Activated CD4-positive, alpha-beta T cell treated with anti-CD3 and anti-CD28 coated beads for 1 hour (primary cell): ENCODE results near the gene MAP2K5.
"Not testable (repeated sequence)": the region's sequence is repeated elsewhere in the genome, so short reads cannot be mapped to it uniquely, and the experiment has no call there.

Experiments used
- DNase-seq: peaks from one replicate; pipeline ENCODE4 v3.0.0-alpha.2; 2020

Gene MAP2K5

DNA sequence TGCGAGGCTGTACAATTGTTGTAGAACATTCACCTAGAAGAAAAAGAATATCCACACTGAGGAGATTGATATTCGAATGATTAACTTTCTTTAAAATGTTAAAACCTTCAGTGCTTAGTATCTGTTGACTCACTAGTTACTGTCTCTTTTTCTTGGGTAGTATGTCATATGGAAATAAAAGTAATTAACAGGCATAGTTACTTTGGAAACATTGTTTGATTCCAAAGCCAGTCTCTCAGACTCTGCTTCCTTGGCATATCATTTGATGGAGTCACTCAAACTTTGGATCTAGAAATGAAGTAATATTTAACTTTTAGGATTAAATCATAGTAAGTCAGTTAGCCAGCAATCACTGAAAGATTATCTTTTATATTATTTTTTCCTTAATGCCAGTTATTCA, 63.4 kb downstream of the MAP2K5 start:
- no peak for DNase-seq

DNA sequence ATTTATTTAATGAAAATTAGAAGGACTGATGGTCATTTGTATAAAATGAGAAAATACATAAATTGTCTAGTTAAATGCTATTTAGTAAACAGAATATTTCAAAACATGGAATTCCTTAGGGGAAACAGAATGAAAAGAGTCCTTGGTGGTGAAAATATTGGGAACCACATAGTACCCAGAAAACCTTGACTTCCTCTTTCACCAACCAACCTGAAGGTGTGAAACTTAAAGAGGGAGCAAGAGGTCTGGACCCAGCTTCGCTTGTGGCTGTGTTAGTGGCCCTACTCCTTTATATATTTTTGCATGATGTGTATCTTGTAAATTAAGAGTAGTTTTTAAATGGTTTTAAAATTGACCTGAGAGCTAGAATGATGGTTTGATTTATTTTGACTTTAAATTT, 64.2 kb downstream of the MAP2K5 start:
- no peak for DNase-seq

DNA sequence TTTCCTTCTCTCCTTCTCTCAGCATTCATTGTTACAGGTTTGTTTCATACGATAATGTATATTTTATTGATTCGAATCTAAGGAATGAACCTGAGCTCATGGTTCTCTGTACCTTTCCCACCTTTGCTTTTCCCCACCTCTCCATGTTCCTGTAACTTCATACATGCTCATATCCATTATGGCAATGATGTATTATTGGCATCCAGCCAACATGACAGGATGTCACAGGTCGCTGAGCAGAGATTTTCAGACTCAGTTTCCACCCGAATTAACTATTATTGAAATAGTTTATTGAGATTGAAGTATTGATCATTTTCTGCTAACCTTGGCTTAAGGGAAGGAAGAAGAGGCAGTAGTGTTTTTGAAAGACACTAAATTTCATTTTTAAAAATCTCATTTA, 64.8 kb downstream of the MAP2K5 start:
- no peak for DNase-seq

DNA sequence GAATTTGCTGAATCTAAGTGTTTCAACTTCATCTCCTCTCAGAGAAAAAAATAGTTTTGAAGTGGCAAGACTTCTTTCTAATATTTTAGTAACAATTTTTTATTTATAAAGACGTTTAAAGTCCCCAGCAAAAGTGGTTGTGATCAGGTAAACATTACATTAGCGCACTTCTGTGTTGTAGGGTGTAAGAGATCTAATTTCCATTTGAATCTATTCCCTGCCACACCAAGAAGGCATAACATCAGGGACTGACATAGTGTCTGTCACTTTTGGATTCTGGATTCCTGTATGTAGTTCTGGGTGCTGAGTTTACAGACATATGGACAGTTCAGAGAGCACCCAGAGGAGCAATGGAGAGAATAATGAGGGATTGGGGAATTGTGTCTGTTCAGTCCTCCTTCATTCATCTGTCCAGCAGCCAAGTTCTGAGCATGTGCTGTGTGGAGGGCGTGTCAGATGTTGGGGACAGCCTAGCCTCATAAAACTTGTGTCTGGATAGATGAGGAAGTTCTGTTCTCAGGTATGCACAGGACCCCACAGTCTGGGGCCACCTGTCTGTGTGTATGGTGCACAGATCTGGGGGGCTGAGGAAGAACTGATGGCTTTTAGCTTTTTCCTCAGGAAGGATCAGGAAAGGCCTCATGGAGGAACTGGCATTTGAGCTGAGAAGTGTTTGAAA, 65.6 kb downstream of the MAP2K5 start:
- DNase-seq: no peak

DNA sequence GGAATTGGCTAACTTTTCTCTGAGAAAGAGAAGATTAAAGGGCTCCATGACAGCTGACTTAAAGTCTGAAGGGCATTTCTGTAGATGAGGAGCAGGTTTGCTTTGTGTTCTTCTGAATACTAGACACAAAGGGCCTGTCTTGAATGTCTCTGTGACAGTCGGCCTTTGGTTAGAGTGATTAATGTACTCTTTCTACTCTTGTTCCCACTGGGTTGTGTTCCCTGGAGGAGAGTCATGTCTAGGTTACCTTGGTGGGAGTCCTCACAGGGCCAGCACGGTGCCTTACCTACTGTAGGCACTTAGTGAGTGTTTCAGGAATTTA, 66.1 kb downstream of the MAP2K5 start:
- no peak for DNase-seq

DNA sequence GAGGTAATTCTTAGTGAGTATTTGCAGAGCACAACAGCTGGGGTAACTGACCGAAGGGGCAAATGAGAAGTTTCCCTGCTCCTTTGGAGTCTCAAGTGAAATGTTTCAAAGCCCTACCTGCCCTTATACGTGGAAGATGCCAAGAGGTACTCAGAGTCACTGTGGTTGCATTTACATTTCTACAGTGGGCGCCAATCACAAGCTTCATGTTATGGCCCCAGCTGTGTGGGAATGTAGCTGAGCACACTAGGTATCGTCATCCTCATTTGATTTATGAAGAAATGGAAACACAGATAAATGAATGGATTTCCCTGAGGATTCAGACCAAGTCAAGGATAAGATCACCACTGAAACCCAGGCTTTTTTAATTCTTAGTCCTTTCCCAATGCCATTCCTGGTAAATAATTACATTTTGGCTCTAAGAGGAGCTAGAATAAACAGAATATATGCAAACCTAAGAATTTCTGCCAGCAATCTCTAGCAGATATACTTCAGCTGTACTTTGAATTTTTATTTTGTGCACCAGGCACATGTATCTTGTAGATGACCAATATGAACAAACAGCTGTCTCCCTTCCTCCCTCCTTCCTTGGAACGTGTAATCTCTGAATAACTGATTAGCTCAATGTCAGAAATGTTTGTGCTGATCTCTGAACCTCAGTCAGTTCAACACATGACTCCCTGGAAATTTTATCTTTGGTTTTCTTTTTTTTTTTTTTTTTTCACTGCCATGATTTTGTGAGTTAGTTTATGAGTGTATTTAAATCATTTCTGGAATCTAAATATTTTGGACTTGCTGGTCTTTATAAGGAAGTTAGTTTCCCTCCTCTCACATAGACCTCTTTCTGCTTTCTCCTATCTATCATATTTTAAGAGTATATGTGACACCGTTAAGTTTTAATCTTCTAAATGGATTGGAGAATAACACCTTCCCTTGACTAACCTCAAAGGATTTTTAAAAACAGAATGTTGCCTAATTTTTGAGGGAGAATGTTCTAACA, 69.2 kb downstream of the MAP2K5 start:
- DNase-seq: no peak

DNA sequence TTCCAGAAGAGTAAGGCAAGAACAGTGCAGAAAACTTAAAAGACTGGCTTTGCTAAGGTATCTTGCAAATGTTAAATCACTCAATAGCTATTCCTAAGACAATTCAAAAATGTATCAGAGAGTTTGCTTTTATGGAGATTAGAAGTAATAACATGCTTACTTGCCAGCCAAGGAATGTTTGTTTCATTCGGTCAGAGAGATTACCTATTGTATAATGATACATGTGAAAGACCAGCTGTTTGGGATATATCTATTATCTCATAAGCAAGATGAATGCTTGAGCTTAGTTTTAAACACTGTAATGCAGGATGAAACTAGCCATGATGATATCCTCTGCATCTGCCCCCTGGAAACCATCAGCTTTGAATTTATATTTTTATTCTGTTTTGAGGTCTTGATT, 70.7 kb downstream of the MAP2K5 start:
- DNase-seq: no peak

DNA sequence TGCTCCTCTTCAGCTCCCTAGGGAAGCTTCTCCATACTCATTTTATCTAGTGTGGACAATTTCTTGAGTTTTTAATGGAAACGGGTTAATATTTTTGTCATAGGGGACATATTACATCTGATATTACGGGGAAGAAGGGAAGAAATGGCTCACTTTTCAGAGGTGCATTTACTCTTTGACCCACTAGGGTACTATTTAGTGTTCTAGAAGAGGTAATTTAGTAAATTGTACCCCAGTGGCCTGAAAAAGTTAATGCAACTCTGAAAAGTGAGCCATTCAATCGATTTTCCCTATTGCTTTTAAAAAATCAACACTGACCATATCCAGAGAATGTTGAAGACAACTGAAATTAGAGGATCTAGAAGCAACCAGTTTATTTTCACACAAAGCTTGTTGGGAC, 71.2 kb downstream of the MAP2K5 start:
- DNase-seq: no peak

DNA sequence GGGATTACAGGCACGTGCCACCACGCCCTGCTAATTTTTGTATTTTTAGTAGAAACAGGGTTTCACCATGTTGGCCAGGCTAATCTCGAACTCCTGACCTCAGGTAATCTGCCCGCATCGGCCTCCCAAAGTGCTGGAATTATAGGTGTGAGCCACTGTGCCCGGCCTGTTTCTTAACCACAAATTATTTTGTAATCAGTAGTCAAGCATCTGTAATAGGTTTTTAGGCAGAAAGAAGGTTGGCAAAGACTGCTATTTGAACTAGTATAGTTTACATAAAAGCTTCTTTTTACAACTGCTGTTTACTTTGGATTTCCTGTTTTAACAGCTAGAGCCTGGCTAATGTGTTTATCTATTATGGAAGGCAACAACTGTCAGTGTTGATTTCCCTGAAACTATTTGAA, 72.6 kb downstream of the MAP2K5 start:
- DNase-seq: not testable (repeated sequence)

DNA sequence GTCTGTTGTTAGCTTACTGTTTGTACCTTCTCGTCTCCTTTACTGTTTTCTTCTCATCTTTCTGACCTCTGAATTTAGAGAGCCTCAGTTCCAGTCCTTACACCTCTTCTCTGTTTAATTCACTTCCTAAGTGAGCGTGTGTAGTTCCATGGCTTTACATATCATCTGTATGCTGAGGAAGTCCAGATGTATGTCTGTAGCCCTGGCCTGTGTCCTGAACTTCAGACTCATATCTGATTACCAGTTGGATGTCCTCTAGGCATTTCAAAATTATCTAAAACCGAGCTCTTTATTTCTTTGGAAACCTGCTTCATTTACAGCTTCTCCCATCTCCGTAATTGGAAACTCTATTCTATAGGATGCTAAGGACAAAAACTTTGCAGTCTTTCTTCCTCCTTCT, 75.8 kb downstream of the MAP2K5 start:
- no peak for DNase-seq

DNA sequence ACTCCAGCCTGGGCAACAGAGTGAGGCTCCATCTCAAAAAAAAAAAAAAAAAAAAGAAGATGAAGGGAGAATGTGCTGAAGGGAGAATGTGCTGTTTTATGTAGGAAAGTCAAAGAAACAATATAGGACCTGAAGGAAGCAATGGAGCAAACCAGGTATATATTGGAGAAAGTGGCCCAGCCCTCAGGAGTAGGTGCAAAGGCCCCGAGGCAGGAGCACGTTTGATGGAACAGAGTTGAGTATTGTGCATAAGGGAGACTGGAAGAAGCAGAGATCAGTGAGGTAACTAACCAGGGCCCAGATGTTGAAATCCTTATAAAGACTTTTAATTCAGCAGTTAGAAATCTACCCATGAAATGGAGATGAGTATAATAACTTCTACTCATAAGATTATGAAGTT, 79.6 kb downstream of the MAP2K5 start:
- DNase-seq: no peak

DNA sequence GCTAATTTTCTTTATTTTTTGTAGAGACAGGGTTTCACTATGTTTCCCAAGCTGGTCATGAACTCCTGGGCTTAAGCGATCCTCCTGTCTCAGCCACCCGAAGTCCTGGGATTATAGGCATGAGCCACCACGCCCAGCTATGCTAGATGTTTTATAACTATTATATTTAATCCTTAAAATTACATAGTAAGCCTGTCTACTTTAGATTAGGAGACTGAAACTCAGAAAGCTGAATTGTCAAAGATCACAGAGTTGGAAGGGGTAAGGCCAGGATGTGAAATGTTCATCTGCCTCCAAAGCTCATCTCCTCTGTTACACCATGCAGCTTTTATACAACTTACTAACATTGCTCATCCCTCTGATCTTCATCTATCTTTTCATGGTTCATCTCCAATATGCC, 89.8 kb downstream of the MAP2K5 start:
- DNase-seq: no peak

DNA sequence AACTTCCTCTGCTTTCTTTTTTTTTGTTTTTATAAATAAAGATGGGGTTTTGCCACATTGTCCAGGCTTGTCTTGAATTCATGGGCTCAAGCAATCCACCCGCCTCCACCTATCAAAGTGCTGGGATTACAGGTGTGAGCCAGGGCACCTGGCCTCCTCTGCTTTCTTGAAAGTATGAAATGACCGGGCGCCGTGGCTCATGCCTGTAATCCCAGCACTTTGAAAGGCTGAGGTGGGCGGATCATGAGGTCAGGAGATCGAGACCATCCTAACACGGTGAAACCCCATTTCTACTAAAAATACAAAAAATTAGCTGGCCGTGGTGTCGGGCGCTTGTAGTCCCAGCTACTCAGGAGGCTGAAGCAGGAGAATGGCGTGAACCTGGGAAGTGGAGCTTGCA, 93.4 kb downstream of the MAP2K5 start:
- not testable (repeated sequence) for DNase-seq

DNA sequence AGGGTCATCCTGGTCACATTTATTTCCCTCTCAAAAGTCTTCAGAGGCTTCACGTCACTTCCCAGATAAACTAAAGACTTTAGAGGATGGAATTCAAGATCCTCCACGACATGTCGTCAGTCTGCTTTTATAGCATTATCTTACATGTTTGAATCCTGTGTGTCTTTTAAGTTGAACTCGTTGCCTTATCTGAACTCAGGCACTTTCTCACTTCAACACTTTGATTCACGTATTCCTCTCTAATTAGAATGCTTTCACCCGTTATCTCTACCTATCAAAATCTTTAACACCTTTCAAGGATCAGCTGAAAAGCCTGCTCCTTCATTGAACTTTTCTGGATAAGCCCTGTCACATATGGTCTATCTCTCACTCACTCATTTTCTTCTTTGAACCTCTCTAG, 97.1 kb downstream of the MAP2K5 start:
- no peak for DNase-seq

DNA sequence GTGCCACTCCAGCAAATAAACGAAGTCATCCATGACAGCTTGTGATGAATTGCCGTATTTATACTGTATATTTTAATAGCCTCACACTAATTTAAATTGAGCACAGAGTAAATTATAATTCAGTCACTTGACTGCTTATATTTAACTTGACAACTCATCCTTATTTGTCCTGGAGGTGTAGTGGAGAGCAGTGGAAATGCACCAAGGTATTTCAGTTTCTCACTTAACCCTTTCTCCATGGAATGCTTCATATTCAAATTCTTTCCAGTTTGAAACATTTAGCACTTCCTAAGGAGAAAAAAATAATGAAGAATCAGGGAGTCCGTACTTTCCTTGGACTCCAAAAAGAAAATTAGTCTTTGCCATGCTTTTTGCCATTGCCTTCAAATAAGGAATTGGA, 99.0 kb downstream of the MAP2K5 start:
- DNase-seq: no peak

DNA sequence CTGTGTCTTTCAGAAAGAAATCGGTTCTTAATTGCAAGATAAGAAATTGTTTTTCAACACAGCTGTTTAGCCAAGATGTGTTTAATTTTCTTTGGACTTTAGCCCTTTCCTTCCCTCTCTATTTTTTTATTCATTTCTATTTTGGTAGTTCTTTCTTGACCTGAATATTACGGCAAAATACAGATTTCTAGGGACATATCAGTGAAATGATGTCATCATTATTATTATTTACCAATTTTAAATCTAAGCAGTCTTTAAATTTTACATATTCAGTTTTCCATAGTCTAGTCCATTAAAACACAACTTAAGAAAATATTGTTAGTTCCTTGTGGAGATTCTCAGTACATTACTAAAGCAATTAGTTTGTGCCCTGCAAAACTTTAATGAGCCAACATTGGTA, 104.3 kb downstream of the MAP2K5 start:
- DNase-seq: no peak

DNA sequence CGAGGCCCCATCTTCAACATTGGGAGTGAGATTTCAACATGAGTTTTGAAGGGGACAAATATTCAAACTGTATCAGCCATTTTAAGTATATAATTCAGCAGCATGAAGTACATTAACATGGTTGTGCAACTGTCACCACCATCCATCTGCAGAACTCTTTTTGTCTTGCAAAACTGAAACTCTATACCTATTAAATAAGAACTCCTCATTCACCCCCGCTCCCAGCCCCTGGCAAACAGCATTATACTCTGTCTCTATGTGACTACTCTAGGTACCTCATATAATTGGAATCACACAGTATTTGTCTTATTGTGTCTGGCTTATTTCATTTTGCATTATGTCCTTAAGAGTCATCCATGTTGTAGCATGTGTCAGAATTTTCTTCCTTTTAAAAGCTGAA, 110.1 kb downstream of the MAP2K5 start:
- no peak for DNase-seq

DNA sequence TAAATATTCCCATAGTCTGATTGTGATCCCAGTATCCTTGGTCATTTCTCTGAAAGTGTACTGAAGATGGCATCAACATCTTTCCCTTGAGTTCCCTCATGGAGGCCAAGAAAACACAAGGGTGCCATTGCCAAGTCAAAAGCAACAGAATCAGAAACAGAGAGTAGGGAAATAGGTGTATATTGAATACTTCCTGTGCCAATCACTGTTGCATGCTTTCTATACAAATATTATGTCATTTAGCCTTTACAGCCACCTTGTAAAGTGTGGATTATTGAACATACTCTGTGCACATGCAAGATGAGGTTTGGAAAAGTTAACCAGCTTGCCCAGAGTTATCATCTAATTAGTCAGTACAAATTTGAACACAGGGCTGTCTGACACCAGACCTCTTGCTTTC, 117.9 kb downstream of the MAP2K5 start:
- DNase-seq: no peak

DNA sequence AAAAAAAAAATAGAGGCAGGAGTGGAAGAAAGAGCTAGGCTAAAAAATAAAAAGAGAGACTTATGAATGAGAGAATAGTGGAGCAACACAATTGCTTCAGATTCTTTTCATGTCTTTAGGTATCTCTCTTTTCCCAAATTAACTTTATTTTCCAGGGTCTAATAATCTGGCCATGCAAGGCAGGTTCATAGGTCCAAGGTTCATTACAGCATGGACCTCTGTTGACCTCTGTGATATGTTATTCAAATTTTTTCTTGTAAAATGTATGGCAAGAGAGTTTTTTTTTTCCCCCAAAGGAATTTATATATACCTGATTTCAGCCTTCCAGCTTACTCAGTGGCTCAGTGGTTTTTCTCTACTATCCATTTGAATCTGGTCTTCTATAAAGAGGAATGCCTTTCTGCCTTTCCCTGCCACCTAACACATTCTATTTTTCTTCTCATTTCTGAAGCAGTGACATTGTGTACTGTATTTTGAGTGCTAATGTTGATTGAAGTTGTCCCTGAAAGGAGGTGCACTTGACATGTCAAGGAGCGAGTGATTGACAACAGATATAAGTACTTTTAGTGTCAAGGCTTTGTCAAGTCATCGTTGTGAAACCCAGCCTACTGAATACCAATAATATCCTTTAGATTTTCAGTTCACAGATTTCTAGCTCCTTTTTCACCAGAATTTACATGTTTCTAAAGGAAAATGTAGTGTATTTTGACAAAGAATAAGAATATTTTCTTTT, 118.5 kb downstream of the MAP2K5 start:
- no peak for DNase-seq

DNA sequence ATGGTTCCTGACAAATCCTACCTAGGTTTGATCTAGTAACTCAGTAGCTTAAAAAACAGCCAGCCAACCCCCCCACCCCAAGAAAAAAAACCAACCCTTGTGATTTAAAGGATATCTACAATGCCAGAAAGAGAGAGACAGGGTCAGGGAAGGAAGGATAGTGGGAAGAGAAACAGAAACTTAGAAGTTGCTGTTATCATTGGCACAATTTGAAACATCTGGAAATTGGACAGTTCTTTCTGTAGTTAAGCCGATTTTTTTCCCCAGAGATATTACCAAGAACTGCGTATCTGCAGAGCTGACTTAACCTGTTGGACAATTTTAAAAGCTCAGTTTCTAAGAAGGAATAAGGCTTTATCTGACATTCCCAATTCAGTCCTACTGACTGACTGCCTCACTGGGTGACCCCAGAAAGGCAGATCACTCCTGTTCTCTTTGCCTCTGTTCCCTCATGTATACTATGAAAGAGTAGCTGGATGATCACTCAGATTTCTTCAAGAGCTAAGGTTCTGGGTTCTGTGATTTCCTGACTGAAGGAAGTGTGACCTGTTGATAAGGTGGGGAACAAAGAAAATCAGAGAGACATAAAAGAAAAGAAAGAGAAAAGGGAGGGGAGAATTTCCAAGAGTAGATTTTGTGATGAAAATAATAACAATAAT, 128.3 kb downstream of the MAP2K5 start:
- DNase-seq: no peak

DNA sequence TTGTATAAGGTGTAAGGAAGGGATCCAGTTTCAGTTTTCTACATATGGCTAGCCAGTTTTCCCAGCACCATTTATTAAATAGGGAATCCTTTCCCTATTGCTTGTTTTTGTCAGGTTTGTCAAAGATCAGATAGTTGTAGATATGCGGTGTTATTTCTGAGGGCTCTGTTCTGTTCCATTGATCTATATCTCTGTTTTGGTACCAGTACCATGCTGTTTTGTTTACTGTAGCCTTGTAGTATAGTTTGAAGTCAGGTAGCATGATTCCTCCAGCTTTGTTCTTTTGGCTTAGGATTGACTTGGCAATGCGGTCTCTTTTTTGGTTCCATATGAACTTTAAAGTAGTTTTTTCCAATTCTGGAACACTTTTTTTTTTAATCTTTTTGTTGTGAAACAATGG, 130.3 kb downstream of the MAP2K5 start:
- not testable (repeated sequence) for DNase-seq

DNA sequence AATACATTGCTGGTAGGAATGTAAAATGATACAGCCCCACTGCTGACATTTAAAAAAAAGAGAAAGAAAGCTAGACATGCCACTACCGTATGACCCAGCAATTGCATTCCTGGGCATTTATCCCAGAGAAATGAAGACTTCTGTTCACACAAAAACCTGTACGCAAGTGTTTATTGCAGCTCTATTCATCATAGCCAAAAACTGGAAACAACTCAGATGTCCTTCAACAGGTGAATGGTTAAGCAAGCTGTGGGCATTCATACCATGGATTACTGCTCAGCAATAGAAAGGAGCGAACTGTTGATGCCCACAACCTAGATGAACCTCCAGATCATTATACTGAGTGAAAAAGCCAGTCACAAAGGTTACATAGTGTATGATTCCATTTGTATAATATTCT, 132.5 kb downstream of the MAP2K5 start:
- no peak for DNase-seq

DNA sequence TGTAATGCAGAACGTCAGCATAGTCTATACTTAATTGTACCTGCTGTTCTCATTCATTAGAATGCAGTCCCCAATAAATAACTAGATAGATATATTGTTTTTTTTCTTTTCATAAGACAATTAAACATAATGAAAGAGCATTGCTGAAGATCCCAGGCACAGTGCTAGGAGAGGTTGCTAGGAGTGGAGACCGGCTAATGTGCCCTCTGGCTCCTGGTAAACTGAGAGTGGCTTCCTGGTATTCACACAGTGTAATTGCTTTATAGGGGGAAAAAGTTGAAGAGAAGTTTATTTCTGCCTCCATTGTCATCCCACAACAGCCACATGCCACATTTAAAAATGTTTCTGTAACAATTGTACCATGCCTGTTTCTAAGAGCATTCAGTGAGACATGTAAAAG, 135.6 kb downstream of the MAP2K5 start:
- no peak for DNase-seq
